ENCODE data around the gene KPNA6.
A peak's percentile ranks its signal among the peaks of the same experiment; 100 is the strongest.

KPNA6 gene

DNA sequence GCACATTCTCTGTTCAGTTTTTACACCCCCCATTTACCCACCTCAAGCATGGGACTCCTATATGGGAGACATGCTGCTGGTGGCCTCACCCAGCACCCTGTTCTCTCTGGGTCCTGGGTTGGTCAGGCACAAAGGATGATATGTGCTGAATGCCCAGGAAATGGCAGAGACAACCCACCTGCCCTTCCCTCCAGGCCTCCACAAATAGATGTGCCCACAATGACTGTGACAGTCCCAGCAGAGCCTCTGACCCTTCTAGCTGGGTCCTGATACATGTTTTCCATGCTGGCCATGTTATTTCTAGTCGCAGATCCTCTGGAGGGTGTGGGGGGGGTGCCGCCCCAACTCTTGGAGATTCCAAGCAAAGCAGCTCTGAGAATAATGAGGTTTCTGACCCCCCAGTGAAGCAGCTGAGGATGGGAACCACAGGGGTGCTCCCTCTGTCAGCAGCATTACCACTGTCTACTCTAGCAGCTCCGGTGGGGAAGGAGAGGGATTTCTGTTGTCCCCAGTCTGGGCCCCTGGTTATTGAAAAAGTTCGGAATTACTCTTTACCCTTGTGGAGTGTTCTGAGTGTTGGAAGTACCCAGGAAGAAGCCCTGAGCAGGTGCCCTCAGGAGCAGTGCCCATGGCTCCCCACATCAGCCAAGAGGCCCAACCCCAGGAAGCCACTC, 91.3 kb downstream of the KPNA6 start:
- no peak overlapping the region for H3K9ac ChIP-seq (ENCODE audit: low read depth, low read length)
- peaks cover 25% of the 10 kb centered on the region; the same call in 1 of the 2 replicates for H3K4me1 ChIP-seq (ENCODE audit: insufficient read depth, low read length)
- peaks cover 22% of the 10 kb centered on the region for H3K36me3 ChIP-seq (ENCODE audit: insufficient read depth, low read length)
- H3K9me3 ChIP-seq (ENCODE audit: control insufficient read depth, insufficient read depth, low read length), result no peaks in the 10 kb centered on the region

GRCh38 chr1:32199717-32200072, 91.8 kb downstream of the KPNA6 start:
- peak overlapping the region; percentile 59 for H3K9ac ChIP-seq (ENCODE audit: low read depth, low read length)

GRCh38 chr1:32200226-32201010, 92.6 kb downstream of the KPNA6 start, which contains the start of gene CCDC28B:
TSS of gene CCDC28B (plus strand) at chr1:32200595. CDS start at chr1:32201936, 1,341 bp downstream.
- peak within 1 kb of the TSS; percentile 59 for H3K9ac ChIP-seq (ENCODE audit: low read depth, low read length)
- H3K36me3 ChIP-seq (ENCODE audit: insufficient read depth, low read length), result peaks cover 14% of the 10 kb centered on the region
- H3K4me1 ChIP-seq (ENCODE audit: insufficient read depth, low read length), result peaks cover 25% of the 10 kb centered on the region; the same call in 1 of the 2 replicates
- no peaks in the 10 kb centered on the region for H3K9me3 ChIP-seq (ENCODE audit: control insufficient read depth, insufficient read depth, low read length)

More at GRCh38 chr1:32199717-32200072, 91.8 kb downstream of the KPNA6 start:
- Histone ChIP-seq H3K9me3 (ENCODE audit: control insufficient read depth, insufficient read depth, low read length) (no peaks in the 10 kb centered on the region), H3K4me1 (ENCODE audit: insufficient read depth, low read length) (peaks cover 25% of the 10 kb centered on the region; the same call in 1 of the 2 replicates), H3K36me3 (ENCODE audit: insufficient read depth, low read length) (peaks cover 20% of the 10 kb centered on the region)

- H3K9ac ChIP-seq (ENCODE audit: low read depth, low read length), result peak overlapping the region; percentile 59; the same call in 1 of the 2 replicates
- H3K4me1 ChIP-seq (ENCODE audit: insufficient read depth, low read length), result peaks cover 25% of the 10 kb centered on the region; the same call in 1 of the 2 replicates
- H3K36me3 ChIP-seq (ENCODE audit: insufficient read depth, low read length), result peaks cover 8% of the 10 kb centered on the region
- no peaks in the 10 kb centered on the region for H3K9me3 ChIP-seq (ENCODE audit: control insufficient read depth, insufficient read depth, low read length)
Measured at GRCh38 chr1:32201011-32201855, 93.4 kb downstream of the KPNA6 start.

- Histone ChIP-seq H3K4me1 (ENCODE audit: insufficient read depth, low read length) (peaks cover 7% of the 10 kb centered on the region; the same call in 1 of the 2 replicates), H3K36me3 (ENCODE audit: insufficient read depth, low read length) (no peaks in the 10 kb centered on the region; the same call in 1 of the 2 replicates), H3K9me3 (ENCODE audit: control insufficient read depth, insufficient read depth, low read length) (no peaks in the 10 kb centered on the region), H3K9ac (ENCODE audit: low read depth, low read length) (peak overlapping the region; percentile 88; the same call in 1 of the 2 replicates)
Measured at GRCh38 chr1:32204943-32205361, 97.1 kb downstream of the KPNA6 start.

DNA sequence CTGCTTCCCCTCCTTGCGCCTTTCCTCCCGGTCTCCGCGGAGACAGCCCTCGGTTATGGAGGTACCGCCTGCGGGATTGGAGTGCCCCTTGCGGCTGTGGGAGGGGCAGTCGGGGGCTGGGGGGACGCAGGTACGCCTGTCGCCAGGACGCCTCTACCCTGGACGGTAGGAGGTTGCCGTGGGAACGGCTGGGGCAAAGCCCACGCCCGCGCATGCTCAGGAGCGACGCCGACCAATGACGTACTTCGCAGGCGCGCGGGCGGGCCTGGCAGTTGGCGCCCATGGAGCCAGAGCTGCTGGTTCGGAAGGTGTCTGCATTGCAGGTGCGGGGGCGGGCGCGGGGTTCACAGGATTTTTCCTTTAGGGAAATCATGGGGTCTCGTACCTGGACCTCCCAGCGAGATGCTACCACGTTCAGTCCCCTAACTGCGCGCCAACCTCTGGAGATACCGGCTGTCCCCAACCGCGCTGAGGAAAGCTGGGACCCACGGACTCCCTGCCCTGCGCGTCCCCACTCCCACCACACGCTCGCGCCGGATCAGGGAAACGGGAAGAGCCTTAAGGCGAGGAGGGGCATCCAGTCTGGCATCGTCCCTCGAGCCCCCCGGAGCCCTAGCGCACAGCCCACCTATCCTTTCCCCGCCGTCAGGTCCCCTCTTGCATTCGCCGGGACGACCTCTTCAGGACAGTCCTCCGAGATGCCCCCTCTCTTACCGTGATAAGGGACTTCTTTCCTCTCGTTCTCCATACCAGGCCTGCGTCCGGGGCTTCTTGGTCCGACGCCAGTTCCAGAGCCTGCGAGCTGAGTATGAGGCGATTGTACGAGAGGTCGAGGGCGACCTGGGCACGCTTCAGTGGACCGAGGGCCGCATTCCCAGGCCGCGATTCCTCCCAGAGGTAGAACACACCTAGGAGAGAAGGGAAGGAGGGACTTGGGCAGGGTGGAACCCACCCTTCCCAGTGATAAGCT, 97.8 kb downstream of the KPNA6 start, which contains the start of gene IQCC:
IQCC (plus strand) TSS at position 271 of the 970 bp plus-strand sequence; CDS start at position 282, 11 bp downstream.
- Histone ChIP-seq H3K4me1 (ENCODE audit: insufficient read depth, low read length) (peaks cover 6% of the 10 kb centered on the region; the same call in 1 of the 2 replicates), H3K36me3 (ENCODE audit: insufficient read depth, low read length) (no peaks in the 10 kb centered on the region; the same call in 1 of the 2 replicates), H3K9ac (ENCODE audit: low read depth, low read length) (peak within 1 kb of the TSS; percentile 88), H3K9me3 (ENCODE audit: control insufficient read depth, insufficient read depth, low read length) (no peaks in the 10 kb centered on the region)

GRCh38 chr1:32208469-32208868, 100.6 kb downstream of the KPNA6 start:
- Histone ChIP-seq H3K9ac (ENCODE audit: low read depth, low read length) (no peak overlapping the region), H3K4me1 (ENCODE audit: insufficient read depth, low read length) (no peaks in the 10 kb centered on the region), H3K9me3 (ENCODE audit: control insufficient read depth, insufficient read depth, low read length) (no peaks in the 10 kb centered on the region), H3K36me3 (ENCODE audit: insufficient read depth, low read length) (no peaks in the 10 kb centered on the region; the same call in 1 of the 2 replicates)

DNA sequence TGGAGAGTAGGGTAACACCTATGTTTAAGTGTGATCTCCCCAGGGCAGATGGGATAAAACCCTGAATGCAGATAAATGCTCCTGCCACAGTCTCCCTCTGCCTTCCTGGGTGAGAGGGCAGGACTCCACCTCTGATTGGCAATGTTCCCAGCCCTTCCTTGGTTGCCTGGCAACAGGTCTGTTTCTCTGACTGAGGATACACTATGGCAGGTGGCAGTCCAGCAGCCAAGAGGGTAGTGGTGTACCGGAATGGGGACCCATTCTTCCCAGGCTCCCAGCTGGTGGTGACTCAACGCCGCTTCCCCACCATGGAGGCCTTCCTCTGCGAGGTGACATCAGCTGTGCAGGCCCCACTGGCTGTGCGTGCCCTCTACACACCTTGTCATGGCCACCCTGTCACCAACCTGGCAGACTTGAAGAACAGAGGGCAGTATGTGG, 101.1 kb downstream of the KPNA6 start, which contains the start of gene DCDC2B:
DCDC2B (plus strand) TSS at position 199 of the 438 bp plus-strand sequence; CDS start at position 204, 5 bp downstream.
- Histone ChIP-seq H3K9me3 (ENCODE audit: control insufficient read depth, insufficient read depth, low read length) (no peaks in the 10 kb centered on the region), H3K9ac (ENCODE audit: low read depth, low read length) (no peak within 1 kb of the TSS), H3K36me3 (ENCODE audit: insufficient read depth, low read length) (no peaks in the 10 kb centered on the region; the same call in 1 of the 2 replicates), H3K4me1 (ENCODE audit: insufficient read depth, low read length) (no peaks in the 10 kb centered on the region)

DNA sequence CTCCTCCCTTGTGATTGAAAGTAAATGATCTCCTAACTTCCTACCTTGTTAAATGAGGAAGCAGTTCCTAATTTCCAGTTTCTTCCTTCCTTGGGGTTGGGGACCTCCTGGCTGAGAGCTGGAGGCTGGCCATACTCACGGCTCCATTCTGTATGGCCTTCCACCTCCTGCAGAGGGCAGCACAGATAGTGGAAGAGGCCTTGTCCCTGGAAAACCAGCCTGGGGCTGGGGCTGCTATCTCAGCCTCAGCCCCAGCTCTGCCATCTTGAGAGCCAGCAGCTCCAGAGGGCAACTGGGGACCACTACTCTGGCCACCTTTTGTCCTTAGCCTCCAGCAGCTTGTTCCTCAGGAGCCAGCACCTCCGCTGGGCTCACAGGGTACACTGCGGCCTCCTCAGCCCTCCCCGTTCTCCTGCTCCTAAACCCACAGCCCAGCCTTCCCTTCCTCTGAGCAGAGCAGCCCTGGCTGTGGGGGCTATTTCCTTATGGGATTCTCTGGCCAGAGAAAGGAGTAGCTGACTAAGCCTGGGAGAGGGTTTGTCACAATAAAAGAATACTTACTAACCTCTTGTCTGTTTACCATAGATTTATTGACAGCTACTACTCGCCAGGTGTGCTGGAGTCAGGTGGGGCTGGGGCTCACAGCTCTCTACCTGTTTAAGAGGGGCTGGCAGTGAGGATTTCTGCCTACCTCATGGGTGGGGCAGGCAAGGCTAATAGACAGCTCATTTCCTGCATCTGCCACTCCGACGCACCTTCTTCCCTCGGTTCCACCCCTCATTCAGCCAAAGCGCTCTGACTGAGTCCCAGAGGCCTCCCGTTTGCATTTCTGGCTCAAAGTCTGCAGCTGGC, 108.0 kb downstream of the KPNA6 start:
- no peak overlapping the region for H3K9ac ChIP-seq (ENCODE audit: low read depth, low read length)
- no peaks in the 10 kb centered on the region for H3K9me3 ChIP-seq (ENCODE audit: control insufficient read depth, insufficient read depth, low read length)
- H3K4me1 ChIP-seq (ENCODE audit: insufficient read depth, low read length), result peaks cover 3% of the 10 kb centered on the region
- peaks cover 11% of the 10 kb centered on the region; the same call in 1 of the 2 replicates for H3K36me3 ChIP-seq (ENCODE audit: insufficient read depth, low read length)

GRCh38 chr1:32216566-32216965, 108.7 kb downstream of the KPNA6 start:
- Histone ChIP-seq H3K36me3 (ENCODE audit: insufficient read depth, low read length) (peaks cover 11% of the 10 kb centered on the region; the same call in 1 of the 2 replicates), H3K4me1 (ENCODE audit: insufficient read depth, low read length) (peaks cover 10% of the 10 kb centered on the region), H3K9me3 (ENCODE audit: control insufficient read depth, insufficient read depth, low read length) (no peaks in the 10 kb centered on the region), H3K9ac (ENCODE audit: low read depth, low read length) (no peak overlapping the region)

DNA sequence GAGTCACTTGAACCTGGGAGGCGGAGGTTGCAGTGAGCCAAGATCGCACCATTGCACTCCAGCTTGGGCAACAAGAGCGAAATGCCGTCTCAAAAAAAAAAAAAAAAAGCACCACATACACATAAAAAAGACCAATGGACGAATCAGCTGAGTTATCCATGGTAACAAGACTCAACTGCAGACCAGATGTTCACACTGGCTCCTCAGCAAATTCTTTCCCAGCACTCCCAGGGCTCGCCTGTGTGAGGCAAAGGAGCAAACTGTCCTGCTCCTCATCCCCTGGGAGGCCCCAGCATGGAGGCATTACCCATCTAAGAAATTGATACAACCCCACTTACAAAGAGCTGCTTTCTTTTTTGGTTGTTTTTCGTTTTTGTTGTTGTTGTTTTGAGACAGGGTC, 111.2 kb downstream of the KPNA6 start:
- H3K36me3 ChIP-seq (ENCODE audit: insufficient read depth, low read length), result peaks cover 14% of the 10 kb centered on the region; the same call in 1 of the 2 replicates

More for the DNA sequence above, 111.2 kb downstream of the KPNA6 start:
- Histone ChIP-seq H3K9me3 (ENCODE audit: control insufficient read depth, insufficient read depth, low read length) (no peaks in the 10 kb centered on the region), H3K4me1 (ENCODE audit: insufficient read depth, low read length) (peaks cover 10% of the 10 kb centered on the region), H3K9ac (ENCODE audit: low read depth, low read length) (no peak overlapping the region)

All from ES-I3 (cell line).